Endometrial microvascular endothelial cells (primary cell): Measurements from ENCODE around the gene CCDC40. TPM values are rescaled to one million over a fixed set of nuclear protein-coding genes. Genes with fewer than 3 reads are reported as not detected.
"Not testable (repeated sequence)": the region's sequence is repeated elsewhere in the genome, so short reads cannot be mapped to it uniquely, and the experiment has no call there.

Source experiments
- in situ Hi-C: cut with HindIII; loops from 2 replicates; pipeline ENCODE4 v1.10.0; 2017; ENCODE audit warnings: low sequenced_read_pairs, low pct_unique_long_range_greater_than_20kb; ENCODE audit errors: inconsistent ontology term
- total RNA-seq: library from RNA; depleted of rRNA; stranded (reverse); fragments of >200 nt; gene quantifications from one replicate; pipeline ENCODE4 v1.2.3, GENCODE V29; 2015; ENCODE audit errors: inconsistent ontology term

Gene CCDC40
- total RNA-seq, 1 donor from 2014 or later, result not detected

DNA sequence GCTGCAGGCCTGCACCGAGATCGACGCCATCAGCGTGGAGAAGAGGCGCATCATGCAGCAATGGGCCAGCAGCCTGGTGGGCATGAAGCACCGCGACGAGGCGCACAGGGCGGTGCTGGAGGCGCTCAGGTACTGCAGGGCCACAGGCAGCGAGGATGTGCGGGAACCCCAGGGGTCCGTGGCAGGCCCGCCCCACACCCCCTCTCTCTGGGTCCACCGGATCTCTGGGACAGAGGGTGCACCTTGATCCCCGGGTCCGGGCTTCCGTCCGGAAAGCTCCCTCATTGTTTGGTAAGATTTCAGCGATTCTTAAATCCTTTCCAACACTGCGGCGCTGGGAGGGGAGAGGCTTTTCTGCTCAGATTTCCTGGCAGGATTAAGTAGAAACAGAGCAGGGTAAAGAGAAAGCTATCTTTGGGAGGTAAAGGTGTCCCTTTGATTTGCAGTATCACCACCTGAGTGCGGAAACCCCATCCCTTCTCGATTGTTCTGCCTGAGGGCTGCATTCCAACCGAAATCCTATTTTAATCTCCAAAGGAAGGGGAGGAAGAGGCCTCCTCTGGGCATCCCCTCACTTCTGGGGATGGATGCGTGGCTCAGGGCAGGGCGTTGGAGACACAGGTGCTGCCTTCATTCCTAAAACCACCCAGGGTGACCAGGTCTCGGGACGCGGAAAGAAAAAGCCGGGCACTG is 29.2 kb downstream of the CCDC40 start:
- in situ Hi-C loops, result no loop called here

GRCh38 chr17:80067393-80067986 is 31.0 kb downstream of the CCDC40 start:
- in situ Hi-C loops, result no loop called here

DNA sequence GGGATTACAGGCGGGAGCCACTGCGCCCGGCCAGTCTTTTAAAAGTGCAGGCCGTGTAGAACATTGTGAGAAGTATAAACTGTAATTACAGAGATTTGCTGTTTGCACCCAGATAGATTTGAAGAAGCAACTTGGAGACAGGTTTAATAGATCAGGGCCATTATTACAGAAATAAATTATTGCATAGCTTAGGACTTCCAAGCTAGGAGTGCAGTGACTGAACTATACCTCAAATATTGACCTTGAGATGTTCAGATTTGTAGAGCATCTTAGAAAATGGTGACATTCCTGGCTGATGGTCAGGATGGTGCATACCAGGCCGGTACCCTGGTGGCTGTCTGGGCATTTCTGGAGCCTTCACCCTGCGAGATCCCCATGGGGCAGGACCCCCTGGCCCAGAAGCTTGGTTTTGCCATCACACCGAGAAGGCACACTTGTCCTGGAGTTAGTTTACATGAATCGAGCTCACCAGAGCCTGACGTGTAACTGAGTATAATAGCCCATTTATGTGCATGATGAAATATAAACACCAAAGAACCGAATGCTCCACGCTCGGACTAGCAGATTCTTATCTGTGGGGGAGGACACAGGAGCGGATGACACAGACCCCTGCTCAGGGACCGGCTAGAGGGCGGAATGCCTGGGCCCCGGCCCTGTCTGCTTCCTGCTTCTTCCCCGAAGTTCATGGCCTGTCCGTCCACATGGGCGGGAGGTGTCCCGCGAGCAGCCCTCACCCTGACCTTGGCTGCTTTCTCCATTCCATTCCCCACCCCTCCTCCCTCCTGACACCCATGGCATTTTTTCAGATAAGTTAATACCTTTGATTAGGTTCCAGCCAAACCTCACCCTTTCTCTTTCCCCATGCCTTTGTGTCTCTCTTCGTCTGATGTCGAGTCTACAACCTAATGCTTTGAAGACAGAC is 32.1 kb downstream of the CCDC40 start:
- in situ Hi-C loops, result no loop called here

DNA sequence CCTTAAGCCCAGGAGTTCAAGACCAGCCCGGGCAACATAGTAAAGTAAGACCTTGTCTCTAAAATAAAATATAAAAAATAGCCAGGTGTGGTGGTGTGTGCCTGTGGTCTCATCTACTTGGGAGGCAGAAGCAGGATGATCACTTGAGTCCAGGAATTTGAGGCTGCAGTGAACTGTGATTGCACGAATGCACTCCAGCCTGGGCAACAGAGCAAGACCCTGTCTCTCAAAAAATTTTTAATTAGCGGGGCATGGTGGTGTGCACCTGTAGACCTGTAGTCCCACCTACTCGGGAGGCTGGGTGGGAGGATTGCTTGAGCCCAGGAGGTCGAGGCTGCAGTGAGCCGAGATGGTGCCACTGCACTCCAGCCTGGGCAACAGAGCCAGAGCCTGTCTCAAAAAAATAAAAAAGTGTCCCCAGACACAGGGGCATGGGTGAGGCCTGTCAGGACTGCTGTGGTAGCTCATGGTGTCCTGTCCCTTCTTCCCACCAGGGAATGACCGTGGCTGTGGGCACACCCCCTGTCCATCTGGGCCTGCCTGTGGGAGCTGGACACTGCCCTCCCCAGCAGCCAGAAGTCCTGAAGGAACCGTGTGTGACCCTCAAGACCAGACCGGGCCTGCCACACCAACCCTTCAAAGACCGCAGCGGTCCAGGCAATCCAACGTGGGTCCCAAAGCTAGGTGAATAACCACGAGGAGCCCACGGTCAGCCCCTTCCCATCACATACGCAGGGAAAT is 34.1 kb downstream of the CCDC40 start:
- in situ Hi-C loops, result no loop called here

DNA sequence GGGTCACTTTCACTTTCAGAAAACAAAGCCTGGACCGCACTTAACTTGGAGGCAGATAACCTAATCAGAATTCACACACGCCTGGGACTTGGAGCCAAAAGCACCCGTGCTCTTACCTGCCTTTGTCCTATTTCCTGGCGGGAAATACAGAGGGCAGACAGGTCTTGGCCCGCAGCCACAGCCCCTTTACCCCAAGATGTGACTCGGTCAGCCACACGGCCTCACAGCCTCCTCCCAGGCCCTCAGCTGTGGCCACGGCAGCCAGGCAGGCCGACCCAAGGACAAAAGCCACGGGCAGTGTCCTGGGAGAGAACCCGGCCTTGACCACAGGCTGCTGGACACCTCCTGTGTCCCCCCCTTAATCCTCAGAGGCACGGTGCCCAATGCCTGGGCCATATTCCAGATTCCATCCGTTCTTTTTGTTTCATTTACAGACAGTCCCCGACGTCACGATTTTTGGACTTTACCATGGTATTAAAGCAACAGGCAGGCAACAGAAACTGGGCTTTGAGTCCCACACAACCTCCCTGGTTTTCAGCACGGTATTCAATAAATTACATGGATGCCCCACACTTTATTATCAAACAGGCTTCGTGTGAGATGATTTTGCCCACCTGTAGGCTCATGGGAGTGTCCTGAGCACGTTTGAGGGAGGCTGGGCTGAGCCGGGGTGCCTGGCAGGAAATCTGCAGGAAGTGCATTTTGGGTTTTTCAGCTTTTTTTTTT is 34.8 kb downstream of the CCDC40 start:
- in situ Hi-C loops, result no loop called here

GRCh38 chr17:80072410-80072809 is 36.0 kb downstream of the CCDC40 start:
- in situ Hi-C loops, result no loop called here

GRCh38 chr17:80080081-80080480 is 43.6 kb downstream of the CCDC40 start:
- in situ Hi-C loops, result no loop called here

- in situ Hi-C loops, result no loop called here
These were observed 45.2 kb downstream of the CCDC40 start for GRCh38 chr17:80081596-80081995.

GRCh38 chr17:80082403-80083135 is 46.1 kb downstream of the CCDC40 start:
- in situ Hi-C loops, result no loop called here

- in situ Hi-C loops, result no loop called here
These were observed 46.8 kb downstream of the CCDC40 start for GRCh38 chr17:80083136-80083661.

- in situ Hi-C loops, result no loop called here
These were observed 48.3 kb downstream of the CCDC40 start for GRCh38 chr17:80084773-80085172.

GRCh38 chr17:80086081-80086480 is 49.6 kb downstream of the CCDC40 start:
- in situ Hi-C loops, result no loop called here

GRCh38 chr17:80086616-80087015 is 50.2 kb downstream of the CCDC40 start:
- in situ Hi-C loops, result no loop called here

DNA sequence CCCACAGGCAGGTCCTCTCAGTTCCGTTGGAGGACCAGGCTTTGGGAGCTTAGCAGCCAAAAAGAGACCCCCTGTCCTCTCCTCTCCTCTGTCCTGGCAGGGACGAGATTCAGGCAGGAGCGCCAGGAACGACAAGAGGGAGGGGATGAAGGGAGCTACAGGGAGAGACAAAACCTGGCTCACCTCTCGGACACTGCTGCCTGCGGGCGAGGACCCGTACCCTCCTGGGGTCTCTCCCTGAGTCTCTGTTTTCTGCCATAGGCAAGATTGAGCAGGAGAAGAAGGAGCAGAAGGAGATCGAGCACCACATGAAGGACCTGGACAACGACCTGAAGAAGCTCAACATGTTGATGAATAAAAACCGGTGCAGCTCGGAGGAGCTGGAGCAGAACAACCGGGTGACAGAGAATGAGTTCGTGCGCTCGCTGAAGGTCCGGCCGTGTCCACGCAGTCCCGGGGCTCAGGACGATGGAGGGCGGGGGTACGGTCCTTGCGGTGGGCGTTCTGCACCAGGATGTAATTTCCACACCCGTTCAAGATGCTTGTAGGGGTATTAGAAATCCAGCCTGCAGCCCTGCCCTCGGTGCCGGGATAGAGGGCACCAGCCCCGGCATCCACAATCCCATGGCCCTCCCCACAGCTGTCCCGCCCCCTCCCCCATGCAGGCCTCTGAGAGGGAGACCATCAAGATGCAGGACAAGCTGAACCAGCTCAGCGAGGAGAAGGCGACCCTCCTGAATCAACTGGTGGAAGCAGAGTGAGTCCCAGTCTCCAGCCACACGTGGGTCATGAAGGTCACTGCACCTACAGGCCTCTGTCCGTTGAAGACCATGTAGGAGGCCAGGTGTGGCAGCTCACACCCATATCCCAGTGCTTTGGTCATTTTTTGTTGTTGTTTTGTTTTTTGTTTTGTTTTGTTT is 51.2 kb downstream of the CCDC40 start:
- in situ Hi-C loops, result no loop called here

- in situ Hi-C loops, result no loop called here
These were observed 53.3 kb downstream of the CCDC40 start for GRCh38 chr17:80089762-80090161.

DNA sequence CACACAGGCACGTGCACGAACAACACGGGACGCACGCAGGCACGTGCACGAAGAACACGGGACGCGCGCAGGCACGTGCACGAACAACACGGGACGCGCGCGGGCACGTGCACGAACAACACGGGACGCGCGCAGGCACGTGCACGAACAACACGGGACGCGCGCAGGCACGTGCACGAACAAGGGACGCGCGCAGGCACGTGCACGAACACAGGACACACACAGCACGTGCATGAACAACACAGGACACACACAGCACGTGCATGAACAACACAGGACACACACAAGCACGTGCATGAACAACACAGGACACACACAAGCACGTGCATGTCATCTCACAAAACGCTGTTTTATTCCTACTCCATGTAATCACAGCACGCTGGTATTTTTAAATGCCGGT is 53.7 kb downstream of the CCDC40 start:
- in situ Hi-C loops, result not testable (repeated sequence)

GRCh38 chr17:80091376-80091775 is 54.9 kb downstream of the CCDC40 start:
- in situ Hi-C loops, result no loop called here
